ENCODE data around the gene PLEKHM3. TPM values are rescaled to one million over a fixed set of nuclear protein-coding genes. Genes with fewer than 3 reads are reported as not detected.
"Not testable (repeated sequence)": the region's sequence is repeated elsewhere in the genome, so short reads cannot be mapped to it uniquely, and the experiment has no call there.

The PLEKHM3 gene
- total and polyA plus RNA-seq, 7 donors = 1.2 to 47.9 (median 29.1) TPM

GRCh38 chr2:208020253-208020652 lies 5.1 kb downstream of the PLEKHM3 start:
- Histone ChIP-seq H3K36me3 (no peaks in the 10 kb centered on the region), H3K27me3 (no peaks in the 10 kb centered on the region), H3K27ac (no peak overlapping the region), H3K9me3 (no peaks in the 10 kb centered on the region), H3K4me3 (no peak overlapping the region), H3K4me1 (peaks cover 0 to 24% (median 12%) of the 10 kb centered on the region in 4 donors)
- no peak for TF ChIP-seq POLR2A (IDR thresholded peaks at IDR 0.05)
- no peak for TF ChIP-seq EP300 (IDR thresholded peaks at IDR 0.05)
- TF ChIP-seq CTCF (IDR thresholded peaks at IDR 0.05) = no peak
- no peak for TF ChIP-seq POLR2AphosphoS5 (IDR thresholded peaks at IDR 0.05)
- 87 to 94% methylated on average over 2 of the region's 2 CpGs for WGBS, 2 donors
- DNase-seq = no peak
- intact Hi-C loops (cut with DNase I) = no loop called here

DNA sequence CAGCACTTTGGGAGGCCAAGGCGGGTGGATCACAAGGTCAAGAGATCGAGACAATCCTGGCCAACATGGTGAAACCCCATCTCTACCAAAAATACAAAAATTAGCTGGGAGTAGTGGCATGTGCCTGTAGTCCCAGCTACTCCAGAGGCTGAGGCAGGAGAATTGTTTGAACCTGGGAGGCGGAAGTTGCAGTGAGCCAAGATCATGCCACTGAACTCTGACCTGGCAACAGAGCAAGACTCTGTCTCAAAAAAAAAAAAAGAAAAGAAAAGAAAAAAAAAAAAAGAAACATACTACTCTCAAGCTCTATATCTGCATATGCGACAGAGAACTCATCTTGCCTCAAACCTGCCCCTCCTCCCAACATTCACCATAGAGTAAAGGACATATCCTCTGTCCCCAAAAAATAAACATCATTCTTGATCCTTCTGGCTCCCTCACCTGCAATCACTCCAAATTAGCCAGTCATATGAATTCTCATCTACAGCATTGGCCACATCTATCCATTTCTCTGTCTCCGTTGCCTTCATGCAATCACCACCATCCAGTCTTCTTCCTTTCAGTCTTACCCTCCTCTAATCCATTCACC lies 7.1 kb downstream of the PLEKHM3 start:
- H3K4me1 ChIP-seq = not testable (repeated sequence)

DNA sequence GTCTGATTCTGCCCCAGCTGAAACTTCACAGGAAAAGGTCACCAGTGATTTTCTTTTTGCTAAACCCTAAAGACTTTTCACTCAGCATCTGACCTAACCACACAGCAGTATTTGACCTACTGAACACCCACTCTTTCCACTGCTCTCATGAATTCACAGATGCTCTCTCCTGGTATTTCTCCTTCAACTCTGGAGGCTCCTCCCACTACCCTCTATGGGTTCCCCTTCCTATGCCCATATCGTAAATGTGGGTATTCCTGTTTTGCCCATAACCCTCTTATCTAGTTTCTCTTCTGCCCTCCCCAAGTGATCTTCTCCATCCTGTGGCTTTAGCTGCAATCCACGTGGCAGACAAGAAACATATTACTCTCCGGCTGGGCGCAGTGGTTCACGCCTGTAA lies 7.6 kb downstream of the PLEKHM3 start:
- Histone ChIP-seq H3K4me1 (peaks cover 0 to 1% (median 0%) of the 10 kb centered on the region in 4 donors), H3K27ac (no peak overlapping the region), H3K9me3 (no peaks in the 10 kb centered on the region), H3K27me3 (no peaks in the 10 kb centered on the region), H3K4me3 (no peak overlapping the region), H3K36me3 (no peaks in the 10 kb centered on the region)
- intact Hi-C loops (cut with DNase I) = no loop called here
- WGBS, 2 donors = 18 to 56% methylated on average over 5 of the region's 5 CpGs
- DNase-seq = no peak
- no peak for TF ChIP-seq EP300 (IDR thresholded peaks at IDR 0.05)
- TF ChIP-seq POLR2AphosphoS5 (IDR thresholded peaks at IDR 0.05) = no peak
- no peak for TF ChIP-seq CTCF (IDR thresholded peaks at IDR 0.05)
- no peak for TF ChIP-seq POLR2A (IDR thresholded peaks at IDR 0.05)

More for the DNA sequence above, 7.1 kb downstream of the PLEKHM3 start:
- DNase-seq; H3K27ac ChIP-seq; H3K9me3 ChIP-seq; H3K4me3 ChIP-seq; H3K36me3 ChIP-seq; intact Hi-C loops (cut with DNase I); H3K27me3 ChIP-seq: not testable (repeated sequence)
- WGBS, 2 donors = 32 to 85% methylated on average over 5 of the region's 5 CpGs

- Histone ChIP-seq H3K36me3 (no peaks in the 10 kb centered on the region), H3K27me3 (no peaks in the 10 kb centered on the region), H3K4me3 (no peak overlapping the region), H3K27ac (no peak overlapping the region), H3K4me1 (no peaks in the 10 kb centered on the region), H3K9me3 (no peaks in the 10 kb centered on the region)
- WGBS, 2 donors = 12 to 46% methylated on average over 2 of the region's 2 CpGs
- no peak for DNase-seq
- TF ChIP-seq CTCF (IDR thresholded peaks at IDR 0.05) (no peak), POLR2AphosphoS5 (IDR thresholded peaks at IDR 0.05) (no peak), EP300 (IDR thresholded peaks at IDR 0.05) (no peak), POLR2A (IDR thresholded peaks at IDR 0.05) (no peak)
- intact Hi-C loops (cut with DNase I) = no loop called here
Observed at GRCh38 chr2:208015475-208015874, 9.9 kb downstream of the PLEKHM3 start.

GRCh38 chr2:208013285-208014178 lies 11.8 kb downstream of the PLEKHM3 start:
- TF ChIP-seq POLR2A (IDR thresholded peaks at IDR 0.05) (no peak), EP300 (IDR thresholded peaks at IDR 0.05) (no peak), POLR2AphosphoS5 (IDR thresholded peaks at IDR 0.05) (no peak), CTCF (IDR thresholded peaks at IDR 0.05) (no peak)
- no peak for DNase-seq
- H3K4me1 ChIP-seq = no peaks in the 10 kb centered on the region
- WGBS, 2 donors = 87 to 90% methylated on average over 9 of the region's 9 CpGs
- H3K9me3 ChIP-seq = no peaks in the 10 kb centered on the region
- intact Hi-C loops (cut with DNase I) = no loop called here
- no peak overlapping the region for H3K4me3 ChIP-seq
- H3K36me3 ChIP-seq = no peaks in the 10 kb centered on the region
- no peak overlapping the region for H3K27ac ChIP-seq
- H3K27me3 ChIP-seq = no peaks in the 10 kb centered on the region
